HEK293T (cell line): ENCODE data around the gene CD300C.

ENCODE experiments used
- BHLHE40 ChIP-seq: fragments of 450-650 bp; IDR thresholded peaks from 2 replicates; pipeline ENCODE4 v1.6.1; 2016; ENCODE audit warnings: mild to moderate bottlenecking, moderate library complexity, borderline replicate concordance
- CTBP1 ChIP-seq: fragments of 450-650 bp; IDR thresholded peaks from 2 replicates; pipeline ENCODE4 v1.6.1; 2016; ENCODE audit warnings: borderline replicate concordance
- ELF4 ChIP-seq: fragments of 450-650 bp; IDR thresholded peaks from 2 replicates; pipeline ENCODE4 v1.6.1; 2017; ENCODE audit warnings: antibody characterized with exemption
- FOXA1 ChIP-seq: fragments of 450-650 bp; IDR thresholded peaks from 2 replicates; pipeline ENCODE4 v1.6.1; 2016; ENCODE audit warnings: mild to moderate bottlenecking
- FOXK2 ChIP-seq: fragments of 450-650 bp; IDR thresholded peaks from 2 replicates; pipeline ENCODE4 v1.6.1; 2016; ENCODE audit warnings: mild to moderate bottlenecking
- FOXM1 ChIP-seq: fragments of 450-650 bp; IDR thresholded peaks from 2 replicates; pipeline ENCODE4 v1.6.1; 2017; ENCODE audit warnings: mild to moderate bottlenecking, borderline replicate concordance
- HDGF ChIP-seq: fragments of 450-650 bp; IDR thresholded peaks from 2 replicates; pipeline ENCODE4 v1.6.1; 2017; ENCODE audit warnings: antibody characterized with exemption, borderline replicate concordance
- L3MBTL2 ChIP-seq: fragments of 450-650 bp; conservative IDR thresholded peaks from 2 replicates; pipeline ENCODE4 v1.6.1; 2016; ENCODE audit warnings: mild to moderate bottlenecking
- NFRKB ChIP-seq: fragments of 450-650 bp; IDR thresholded peaks from 2 replicates; pipeline ENCODE4 v1.6.1; 2016; ENCODE audit warnings: mild to moderate bottlenecking, moderate library complexity
- SUZ12 ChIP-seq: fragments of 450-650 bp; IDR thresholded peaks from 2 replicates; pipeline ENCODE4 v1.6.1; 2016; ENCODE audit warnings: mild to moderate bottlenecking
- TARDBP ChIP-seq: fragments of 450-650 bp; IDR thresholded peaks from 2 replicates; pipeline ENCODE4 v1.6.1; 2016

DNA sequence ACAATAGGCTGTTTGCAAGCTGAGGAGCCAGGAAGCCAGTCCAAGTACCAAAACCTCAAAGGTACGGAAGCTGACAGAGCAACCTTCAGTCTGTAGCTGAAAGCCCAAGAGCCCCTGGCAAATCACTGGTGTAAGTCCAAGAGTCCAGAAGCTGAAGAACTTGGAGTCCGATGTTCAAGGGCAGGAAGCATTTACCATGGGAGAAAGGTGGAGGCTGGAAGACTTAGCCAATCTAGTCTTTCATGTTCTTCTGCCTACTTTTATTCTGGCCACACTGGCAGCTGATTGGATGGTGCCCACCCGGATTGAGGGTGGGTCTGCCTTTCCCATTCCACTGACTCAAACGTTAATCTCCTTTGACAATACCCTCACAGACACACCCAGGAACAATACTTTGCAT, 30.0 kb downstream of the CD300C start:
- TF ChIP-seq SUZ12 (no peak), FOXK2 (no peak), TARDBP (no peak), L3MBTL2 (no peak), CTBP1 (no peak), NFRKB (no peak), FOXA1 (no peak), BHLHE40 (no peak), FOXM1 (no peak), ELF4 (no peak), HDGF (no peak)
